HCT116 (cell line): ENCODE data around the gene ADAM23. TPM values are rescaled to one million over a fixed set of nuclear protein-coding genes. Genes with fewer than 3 reads are reported as not detected.

Source experiments
- ATAC-seq: fragments of 200-7000 bp; cut with Tn5 transposase; 2 replicates; pipeline ENCODE4 v1.9.1; 2020; ENCODE audit warnings: mild to moderate bottlenecking, moderate library complexity
- BruUV-seq: library from RNA; stranded (reverse); fragments of 400-500 nt; replicated peaks from 2 replicates; lab custom pipeline; 2021; lab: Mats Ljungman, UMichigan
- CTCF ChIA-PET: fragments of 300-600 bp; sonication (Branson Sonifier 250); formaldehyde crosslinking; loops from one replicate; lab custom pipeline; 2021; ENCODE audit warnings: antibody characterized with exemption; lab: Charles Lee
- POLR2A ChIA-PET: fragments of 300-600, 350-600 bp; sonication (Branson Sonifier 250); formaldehyde crosslinking; loops from one replicate; lab custom pipeline; 2021; ENCODE audit warnings: antibody characterized with exemption; lab: Charles Lee
- RAD21 ChIA-PET, 2 experiments: fragments of 300-600 bp; sonication (Branson Sonifier 250); formaldehyde crosslinking; loops; one replicate each; lab custom pipeline; 2023; ENCODE audit warnings: low total read pairs in 2 of 2; ENCODE audit not compliant: uncharacterized antibody in 2 of 2, unreplicated experiment in 2 of 2, low non-redundant PET in 1 of 2; lab: Charles Lee
- DNase-seq: peaks from one replicate; pipeline ENCODE4 v3.0.0-alpha.2; 2010; ENCODE audit warnings: low read depth, low spot score
- H2AFZ ChIP-seq: fragments of 200-600 bp; shearing (Covaris generic), sonication (generic); 2 replicates; pipeline ENCODE4 v1.6.1; 2017; ENCODE audit warnings: low read depth, mixed run types, mixed read lengths, antibody characterized with exemption, low read length; ENCODE audit not compliant: poor library complexity, severe bottlenecking
- H3K27ac ChIP-seq: 2 replicates; pipeline ENCODE4 v1.5.1; 2012; ENCODE audit warnings: low read depth, low read length
- H3K27me3 ChIP-seq: fragments of 200-600 bp; sonication (generic); 2 replicates; pipeline ENCODE4 v1.6.1; 2016; ENCODE audit warnings: mixed run types, low read length, mixed read lengths; ENCODE audit not compliant: insufficient read depth
- H3K36me3 ChIP-seq, 2 experiments: fragments of 200-500 bp in 1 of 2; fragments of 200-600 bp in 1 of 2; sonication (Bioruptor generic) in 1 of 2; sonication (generic) in 1 of 2; 2 replicates each; pipeline versions ENCODE4 v1.5.1 to v1.6.1; 2014 to 2016; ENCODE audit warnings: low read length in 2 of 2, inconsistent platforms in 1 of 2, mixed read lengths in 1 of 2, mixed run types in 1 of 2; ENCODE audit not compliant: insufficient read depth in 2 of 2, control insufficient read depth in 1 of 2
- H3K4me1 ChIP-seq, 2 experiments: fragments of 200-600 bp in 1 of 2; sonication (generic) in 1 of 2; 2 replicates each; pipeline versions ENCODE4 v1.5.1 to v1.6.1; 2012 to 2017; ENCODE audit warnings: low read length in 2 of 2, inconsistent platforms in 1 of 2, mild to moderate bottlenecking in 1 of 2, mixed read lengths in 1 of 2, mixed run types in 1 of 2, moderate library complexity in 1 of 2; ENCODE audit not compliant: insufficient read depth in 2 of 2, control insufficient read depth in 1 of 2
- H3K4me2 ChIP-seq: fragments of 200-600 bp; sonication (generic); 2 replicates; pipeline ENCODE4 v1.6.1; 2017; ENCODE audit warnings: mixed run types, low read length, mixed read lengths
- H3K4me3 ChIP-seq, 2 experiments: fragments of 200-600 bp in 1 of 2; sonication (generic) in 1 of 2; replicated peaks in 1 of 2; 2 replicates each; pipeline ENCODE4 v1.5.1; 2011 to 2016; ENCODE audit warnings: low read length in 2 of 2, control low read depth in 1 of 2, low read depth in 1 of 2, mild to moderate bottlenecking in 1 of 2, mixed read lengths in 1 of 2, mixed run types in 1 of 2
- H3K79me2 ChIP-seq: fragments of 200-600 bp; sonication (generic); 2 replicates; pipeline ENCODE4 v1.6.1; 2017; ENCODE audit warnings: mild to moderate bottlenecking, mixed run types, low read length, moderate library complexity, mixed read lengths; ENCODE audit not compliant: insufficient read depth
- H3K9ac ChIP-seq: fragments of 200-600 bp; sonication (generic); 2 replicates; pipeline ENCODE4 v1.6.1; 2016; ENCODE audit warnings: low read length, mixed read lengths
- H3K9me2 ChIP-seq: fragments of 200-600 bp; sonication (generic), shearing (Covaris generic); 2 replicates; pipeline ENCODE4 v1.6.1; 2017; ENCODE audit warnings: mixed run types, mild to moderate bottlenecking, moderate library complexity; ENCODE audit not compliant: insufficient read depth
- H3K9me3 ChIP-seq, 2 experiments: fragments of 200-500 bp in 1 of 2; fragments of 200-600 bp in 1 of 2; sonication (Bioruptor generic) in 1 of 2; sonication (generic) in 1 of 2; 2 replicates each; pipeline ENCODE4 v1.6.1; 2014 to 2017; ENCODE audit warnings: low read length in 2 of 2, mixed read lengths in 2 of 2, inconsistent platforms in 1 of 2, low read depth in 1 of 2, mild to moderate bottlenecking in 1 of 2, mixed run types in 1 of 2, moderate library complexity in 1 of 2; ENCODE audit not compliant: control insufficient read depth in 1 of 2, insufficient read depth in 1 of 2
- H4K20me1 ChIP-seq: fragments of 200-600 bp; sonication (generic), shearing (Covaris generic); 2 replicates; pipeline ENCODE4 v1.6.1; 2017; ENCODE audit warnings: mixed run types, mild to moderate bottlenecking, moderate library complexity; ENCODE audit not compliant: insufficient read depth
- ATF3 ChIP-seq: IDR thresholded peaks from 2 replicates; pipeline ENCODE4 v1.6.1; 2012
- CBX3 ChIP-seq: IDR thresholded peaks from 2 replicates; pipeline ENCODE4 v1.6.1; 2012; ENCODE audit warnings: low read depth
- CEBPB ChIP-seq: IDR thresholded peaks from 2 replicates; pipeline ENCODE4 v1.6.1; 2012; ENCODE audit warnings: low read depth
- CTCF ChIP-seq, 3 experiments: fragments of 200-600 bp in 1 of 3; sonication (generic) in 1 of 3; IDR thresholded peaks in 2 of 3; conservative IDR thresholded peaks in 1 of 3; 2 replicates each; pipeline ENCODE4 v1.5.1; 2012 to 2017; ENCODE audit warnings: low read depth in 2 of 3, low read length in 2 of 3, antibody characterized with exemption in 1 of 3, borderline replicate concordance in 1 of 3, control low read depth in 1 of 3, mild to moderate bottlenecking in 1 of 3, mixed read lengths in 1 of 3, mixed run types in 1 of 3, moderate library complexity in 1 of 3; ENCODE audit not compliant: insufficient read depth in 1 of 3
- ELF1 ChIP-seq: IDR thresholded peaks from 2 replicates; pipeline ENCODE4 v1.6.1; 2012; ENCODE audit warnings: low read depth, borderline replicate concordance
- EZH2 ChIP-seq: fragments of 200-600 bp; sonication (generic); IDR thresholded peaks from 2 replicates; pipeline ENCODE4 v1.6.1; 2017; ENCODE audit warnings: antibody characterized with exemption, mixed run types
- EZH2phosphoT487 ChIP-seq: fragments of 200-600 bp; IDR thresholded peaks from 2 replicates; pipeline ENCODE4 v1.6.1; 2018; ENCODE audit warnings: antibody characterized with exemption, borderline replicate concordance
- FOSL1 ChIP-seq: IDR thresholded peaks from 2 replicates; pipeline ENCODE4 v1.6.1; 2012; ENCODE audit warnings: low read depth
- JUND ChIP-seq: IDR thresholded peaks from 2 replicates; pipeline ENCODE4 v1.6.1; 2012
- MAX ChIP-seq: IDR thresholded peaks from 2 replicates; pipeline ENCODE4 v1.6.1; 2012
- POLR2A ChIP-seq: IDR thresholded peaks from 2 replicates; pipeline ENCODE4 v1.7.0; 2011; ENCODE audit warnings: borderline replicate concordance; ENCODE audit not compliant: insufficient read depth, insufficient read length; ENCODE audit errors: extremely low read depth
- POLR2AphosphoS5 ChIP-seq: IDR thresholded peaks from 2 replicates; pipeline ENCODE4 v1.6.1; 2011; ENCODE audit warnings: mild to moderate bottlenecking, low read depth, low read length, moderate library complexity
- RAD21 ChIP-seq: IDR thresholded peaks from 2 replicates; pipeline ENCODE4 v1.6.1; 2012; ENCODE audit warnings: low read depth, mild to moderate bottlenecking
- REST ChIP-seq: IDR thresholded peaks from 2 replicates; pipeline ENCODE4 v1.6.1; 2012; ENCODE audit warnings: low read depth
- SIN3A ChIP-seq: IDR thresholded peaks from 2 replicates; pipeline ENCODE4 v1.6.1; 2012; ENCODE audit warnings: low read depth
- SP1 ChIP-seq: IDR thresholded peaks from 2 replicates; pipeline ENCODE4 v1.6.1; 2012; ENCODE audit warnings: low read depth
- SRF ChIP-seq: IDR thresholded peaks from 2 replicates; pipeline ENCODE4 v1.6.1; 2012; ENCODE audit warnings: low read depth
- YY1 ChIP-seq: IDR thresholded peaks from 2 replicates; pipeline ENCODE4 v1.6.1; 2011; ENCODE audit warnings: low read length, low read depth, moderate library complexity, mild to moderate bottlenecking; ENCODE audit not compliant: insufficient replicate concordance; ENCODE audit errors: extremely low read depth
- ZFX ChIP-seq: fragments of 450-650 bp; IDR thresholded peaks from 2 replicates; pipeline ENCODE4 v1.6.1; 2017
- intact Hi-C: fragments of 100-400 bp; cut with micrococcal nuclease; formaldehyde crosslinking; loops from 2 replicates; pipeline ENCODE4 v1.10.0; 2022
- total RNA-seq: library from RNA; stranded (reverse); gene quantifications from one replicate; pipeline ENCODE4 v1.2.1, GENCODE V29; 2021; ENCODE audit not compliant: unreplicated experiment

ADAM23 gene
- total RNA-seq, 1 experiment from 2014 or later = 0.10 TPM

GRCh38 chr2:206410714-206411113, 32.6 kb upstream of the ADAM23 start:
- no peaks in the 10 kb centered on the region for H3K4me1 ChIP-seq

More at GRCh38 chr2:206410714-206411113, 32.6 kb upstream of the ADAM23 start:
- CTCF ChIA-PET = no interaction called here
- Histone ChIP-seq H3K4me2 (no peak overlapping the region), H3K79me2 (no peaks in the 10 kb centered on the region), H3K9me3 (no peaks in the 10 kb centered on the region), H4K20me1 (no peaks in the 10 kb centered on the region), H3K9ac (no peak overlapping the region), H3K36me3 (no peaks in the 10 kb centered on the region), H3K4me3 (no peak overlapping the region), H2AFZ (no peak overlapping the region), H3K27me3 (no peaks in the 10 kb centered on the region), H3K27ac (no peak overlapping the region), H3K9me2 (no peaks in the 10 kb centered on the region)
- TF ChIP-seq POLR2AphosphoS5 (no peak), SIN3A (no peak), YY1 (no peak), ELF1 (no peak), POLR2A (no peak), SP1 (no peak), CBX3 (no peak), RAD21 (no peak), REST (no peak), CTCF (IDR thresholded peaks at IDR 0.05 in 2 of 3, conservative IDR thresholded peaks at IDR 0.05 in 1 of 3; ENCODE audit: borderline replicate concordance in 1 of 3, insufficient read depth in 1 of 3, low read depth in 2 of 3, low read length in 2 of 3) (no peak), EZH2phosphoT487 (no peak), ZFX (no peak), CEBPB (no peak), MAX (no peak), ATF3 (no peak), SRF (no peak), FOSL1 (no peak), EZH2 (no peak), JUND (no peak)
- POLR2A ChIA-PET = no interaction called here
- intact Hi-C loops = no loop called here
- DNase-seq (no peak), ATAC-seq (no peak)
- RAD21 ChIA-PET = no interaction called here
- no TSS peak for BruUV-seq
